K562 (cell line): Measurements from ENCODE around the gene EZH2. TPM values are rescaled to one million over a fixed set of nuclear protein-coding genes. Genes with fewer than 3 reads are reported as not detected.

Experiments used
- BHLHE40 ChIP-seq: IDR thresholded peaks from 2 replicates; pipeline ENCODE4 v1.6.1; 2011; ENCODE audit warnings: low read length, improper control_type of control experiment
- CEBPG ChIP-seq, 3 experiments: fragments of 200-800 bp in 1 of 3; sonication (Bioruptor generic) in 1 of 3; sonication (generic) in 1 of 3; formaldehyde crosslinking in 1 of 3; IDR thresholded peaks in 2 of 3; conservative IDR thresholded peaks in 1 of 3; 2 replicates each; pipeline versions ENCODE4 v1.6.1 to v1.8.0; 2016 to 2022; ENCODE audit warnings: missing compliant biosample characterization in 2 of 3, missing genetic modification characterization in 2 of 3, mild to moderate bottlenecking in 1 of 3, missing genetic modification reagents in 1 of 3
- CSDE1 ChIP-seq, 2 experiments: fragments of 450-650 bp; IDR thresholded peaks; 2 replicates each; pipeline ENCODE4 v1.6.1; 2016; ENCODE audit warnings: mild to moderate bottlenecking in 1 of 2
- DIDO1 ChIP-seq: fragments of 450-650 bp; IDR thresholded peaks from 2 replicates; pipeline ENCODE4 v1.6.1; 2016; ENCODE audit warnings: low read depth, missing biosample characterization, missing genetic modification characterization
- EHMT2 ChIP-seq: fragments of 450-650 bp; IDR thresholded peaks from 2 replicates; pipeline ENCODE4 v1.6.1; 2018; ENCODE audit warnings: antibody characterized with exemption
- FIP1L1 ChIP-seq: fragments of 200-400 bp; formaldehyde crosslinking; IDR thresholded peaks from 2 replicates; pipeline ENCODE4 v1.6.1; 2018; ENCODE audit warnings: mild to moderate bottlenecking, low read depth, low read length; ENCODE audit not compliant: poor library complexity, severe bottlenecking
- FOXA1 ChIP-seq: fragments of 450-650 bp; IDR thresholded peaks from 2 replicates; pipeline ENCODE4 v1.6.1; 2016; ENCODE audit warnings: mild to moderate bottlenecking, borderline replicate concordance
- GTF2E2 ChIP-seq: fragments of 200-800 bp; sonication (Bioruptor generic); IDR thresholded peaks from 2 replicates; pipeline ENCODE4 v1.6.1; 2016; ENCODE audit warnings: missing genetic modification characterization, missing compliant biosample characterization
- HDAC6 ChIP-seq: IDR thresholded peaks from 2 replicates; pipeline ENCODE4 v1.6.1; 2012; ENCODE audit warnings: low read depth, mild to moderate bottlenecking, control low read depth, inconsistent platforms, low read length, moderate library complexity
- KHSRP ChIP-seq: fragments of 450-650 bp; IDR thresholded peaks from 2 replicates; pipeline ENCODE4 v1.6.1; 2017
- MAZ ChIP-seq, 2 experiments: fragments of 450-650 bp in 1 of 2; sonication (generic) in 1 of 2; formaldehyde crosslinking; IDR thresholded peaks in 1 of 2; conservative IDR thresholded peaks in 1 of 2; 2 replicates each; pipeline versions ENCODE4 v1.4.0 to v1.5.0; 2020; ENCODE audit warnings: mild to moderate bottlenecking in 1 of 2, missing genetic modification reagents in 1 of 2
- NFYB ChIP-seq: IDR thresholded peaks from 2 replicates; pipeline ENCODE4 v1.6.1; 2011; ENCODE audit warnings: mild to moderate bottlenecking, moderate library complexity; ENCODE audit not compliant: insufficient read length; ENCODE audit errors: extremely low read depth
- SRSF3 ChIP-seq: fragments of 200-400 bp; formaldehyde crosslinking; IDR thresholded peaks from 2 replicates; pipeline ENCODE4 v1.6.1; 2016; ENCODE audit warnings: mild to moderate bottlenecking, low read length, moderate library complexity; ENCODE audit not compliant: insufficient read depth
- STAT5A ChIP-seq: IDR thresholded peaks from 2 replicates; pipeline ENCODE4 v1.6.1; 2012; ENCODE audit warnings: low read length, inconsistent platforms, borderline replicate concordance
- U2AF1 ChIP-seq: fragments of 200-400 bp; formaldehyde crosslinking; optimal IDR thresholded peaks from 2 replicates; pipeline ENCODE3; 2017; ENCODE audit warnings: mild to moderate bottlenecking, low read depth, low read length, moderate library complexity
- ZBTB17 ChIP-seq: fragments of 450-650 bp; formaldehyde crosslinking; IDR thresholded peaks from 2 replicates; pipeline ENCODE4 v1.4.0; 2020; ENCODE audit warnings: mild to moderate bottlenecking
- ZNF146 ChIP-seq: IDR thresholded peaks from one replicate; pipeline ENCODE4 v1.6.1; 2018; ENCODE audit warnings: missing compliant biosample characterization; ENCODE audit not compliant: unreplicated experiment
- ZNF589 ChIP-seq: fragments of 200-800 bp; sonication (Bioruptor generic); IDR thresholded peaks from 2 replicates; pipeline ENCODE4 v1.6.1; 2016; ENCODE audit warnings: low read depth, missing genetic modification characterization, missing compliant biosample characterization
- ZNF75A ChIP-seq: fragments of 450-650 bp; formaldehyde crosslinking; IDR thresholded peaks from 2 replicates; pipeline ENCODE4 v1.4.0; 2020; ENCODE audit warnings: mild to moderate bottlenecking
- ZZZ3 ChIP-seq: fragments of 450-650 bp; IDR thresholded peaks from 2 replicates; pipeline ENCODE4 v1.6.1; 2016; ENCODE audit warnings: antibody characterized with exemption, mild to moderate bottlenecking, moderate library complexity
- polyA plus RNA-seq, 8 experiments: library from polyadenylated mRNA; depleted of rRNA in 4 of 8; stranded (reverse) in 5 of 8; unstranded in 3 of 8; fragments of >200 nt; fragmentation: Nextera tagmentation in 2 of 8; fragmentation: Illumina TruSeq in 1 of 8; extraction: Ambion mirVana in 2 of 8; extraction: Trizol in 1 of 8; gene quantifications; 2 replicates each; pipeline versions ENCODE4 v1.2.1 to v1.2.3, GENCODE V29; 2011 to 2014; ENCODE audit warnings: inconsistent platforms in 1 of 8, missing spikeins in 1 of 8
- total RNA-seq, 7 experiments: library from RNA; depleted of rRNA in 6 of 7; stranded (reverse); fragments of >200 nt in 6 of 7; fragmentation: Illumina TruSeq in 2 of 7; extraction: Trizol in 2 of 7; gene quantifications; 2 replicates each; pipeline versions ENCODE4 v1.2.1 to v1.2.3, GENCODE V29; 2011 to 2021; ENCODE audit warnings: low replicate concordance in 1 of 7
- TF ChIP-seq, protein P1 (sequence below): IDR thresholded peaks from 2 replicates; pipeline ENCODE4 v1.6.1; 2012; ENCODE audit warnings: low read depth, low read length, improper control_type of control experiment, borderline replicate concordance
- TF ChIP-seq, protein P2 (sequence below): fragments of 450-650 bp; conservative IDR thresholded peaks from 2 replicates; pipeline ENCODE4 v1.6.1; 2016; ENCODE audit warnings: missing genetic modification characterization, low read depth, mild to moderate bottlenecking, control low read depth, missing compliant biosample characterization
- TF ChIP-seq, protein P3 (sequence below): fragments of 450-650 bp; conservative IDR thresholded peaks from 2 replicates; pipeline ENCODE4 v1.6.1; 2016; ENCODE audit warnings: missing genetic modification characterization, low read depth, mild to moderate bottlenecking, missing compliant biosample characterization, moderate library complexity
- TF ChIP-seq, protein P4 (sequence below): sonication (generic); formaldehyde crosslinking; IDR thresholded peaks from 2 replicates; pipeline ENCODE4 v1.8.1; 2023; ENCODE audit warnings: mild to moderate bottlenecking, missing genetic modification reagents

EZH2 gene
- total and polyA plus RNA-seq, 9 of the 15 experiments (the other 6 are each of a cell fraction or from before 2014, with no cell fraction given): 48.7 to 175 (median 98.6) TPM

DNA sequence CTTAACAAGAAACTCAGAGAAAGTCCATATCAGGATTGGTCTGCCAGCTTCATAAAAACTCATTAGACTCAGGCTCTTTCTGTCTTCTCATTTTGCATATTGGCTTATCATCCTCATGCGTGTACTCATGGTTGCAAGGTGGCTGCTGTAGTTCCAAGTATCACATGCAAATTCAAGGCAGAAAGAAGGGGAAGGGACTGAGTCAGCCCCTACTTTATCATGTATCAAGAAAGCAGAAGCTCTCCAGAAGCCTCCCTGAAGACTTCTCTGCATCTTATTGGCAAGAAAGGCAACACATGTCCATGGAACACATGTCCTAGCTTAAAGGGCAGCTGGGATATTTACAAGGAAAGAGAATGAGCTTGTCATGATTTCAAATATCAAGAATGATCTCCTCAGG, 19.4 kb upstream of the EZH2 start (continued):
- TF ChIP-seq, protein P1, sequence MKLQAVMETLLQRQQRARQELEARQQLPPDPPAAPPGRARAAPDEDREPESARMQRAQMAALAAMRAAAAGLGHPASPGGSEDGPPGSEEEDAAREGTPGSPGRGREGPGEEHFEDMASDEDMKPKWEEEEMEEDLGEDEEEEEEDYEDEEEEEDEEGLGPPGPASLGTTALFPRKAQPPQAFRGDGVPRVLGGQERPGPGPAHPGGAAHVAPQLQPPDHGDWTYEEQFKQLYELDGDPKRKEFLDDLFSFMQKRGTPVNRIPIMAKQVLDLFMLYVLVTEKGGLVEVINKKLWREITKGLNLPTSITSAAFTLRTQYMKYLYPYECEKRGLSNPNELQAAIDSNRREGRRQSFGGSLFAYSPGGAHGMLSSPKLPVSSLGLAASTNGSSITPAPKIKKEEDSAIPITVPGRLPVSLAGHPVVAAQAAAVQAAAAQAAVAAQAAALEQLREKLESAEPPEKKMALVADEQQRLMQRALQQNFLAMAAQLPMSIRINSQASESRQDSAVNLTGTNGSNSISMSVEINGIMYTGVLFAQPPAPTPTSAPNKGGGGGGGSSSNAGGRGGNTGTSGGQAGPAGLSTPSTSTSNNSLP: no peak
- TF ChIP-seq DIDO1: no peak
- no peak for TF ChIP-seq ZNF75A (CRISPR knock-in tag)
- TF ChIP-seq, protein P2, sequence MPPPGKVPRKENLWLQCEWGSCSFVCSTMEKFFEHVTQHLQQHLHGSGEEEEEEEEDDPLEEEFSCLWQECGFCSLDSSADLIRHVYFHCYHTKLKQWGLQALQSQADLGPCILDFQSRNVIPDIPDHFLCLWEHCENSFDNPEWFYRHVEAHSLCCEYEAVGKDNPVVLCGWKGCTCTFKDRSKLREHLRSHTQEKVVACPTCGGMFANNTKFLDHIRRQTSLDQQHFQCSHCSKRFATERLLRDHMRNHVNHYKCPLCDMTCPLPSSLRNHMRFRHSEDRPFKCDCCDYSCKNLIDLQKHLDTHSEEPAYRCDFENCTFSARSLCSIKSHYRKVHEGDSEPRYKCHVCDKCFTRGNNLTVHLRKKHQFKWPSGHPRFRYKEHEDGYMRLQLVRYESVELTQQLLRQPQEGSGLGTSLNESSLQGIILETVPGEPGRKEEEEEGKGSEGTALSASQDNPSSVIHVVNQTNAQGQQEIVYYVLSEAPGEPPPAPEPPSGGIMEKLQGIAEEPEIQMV (tag): no peak
- no peak for TF ChIP-seq U2AF1
- TF ChIP-seq, protein P3, sequence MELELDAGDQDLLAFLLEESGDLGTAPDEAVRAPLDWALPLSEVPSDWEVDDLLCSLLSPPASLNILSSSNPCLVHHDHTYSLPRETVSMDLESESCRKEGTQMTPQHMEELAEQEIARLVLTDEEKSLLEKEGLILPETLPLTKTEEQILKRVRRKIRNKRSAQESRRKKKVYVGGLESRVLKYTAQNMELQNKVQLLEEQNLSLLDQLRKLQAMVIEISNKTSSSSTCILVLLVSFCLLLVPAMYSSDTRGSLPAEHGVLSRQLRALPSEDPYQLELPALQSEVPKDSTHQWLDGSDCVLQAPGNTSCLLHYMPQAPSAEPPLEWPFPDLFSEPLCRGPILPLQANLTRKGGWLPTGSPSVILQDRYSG: no peak
- no peak for TF ChIP-seq MAZ (CRISPR knock-in tag; conservative IDR thresholded peaks at IDR 0.05 in 1 of 2, IDR thresholded peaks at IDR 0.05 in 1 of 2)
- TF ChIP-seq CSDE1 (IDR thresholded peaks at IDR 0.05): no peak
- no peak for TF ChIP-seq ZNF146
- no peak for TF ChIP-seq HDAC6
- no peak for TF ChIP-seq KHSRP
- TF ChIP-seq ZNF589: no peak
- no peak for TF ChIP-seq BHLHE40
- TF ChIP-seq FIP1L1: no peak
- no peak for TF ChIP-seq SRSF3
- no peak for TF ChIP-seq CEBPG (CRISPR knock-in tag; IDR thresholded peaks at IDR 0.05)
- no peak for TF ChIP-seq CEBPG (tag; conservative IDR thresholded peaks at IDR 0.05 in 1 of 2, IDR thresholded peaks at IDR 0.05 in 1 of 2)
- TF ChIP-seq FOXA1: no peak
- TF ChIP-seq ZBTB17 (CRISPR knock-in tag): no peak
- peak; percentile 37; the same call in 1 of the 2 replicates for TF ChIP-seq EHMT2
- no peak for TF ChIP-seq NFYB
- TF ChIP-seq GTF2E2 (tag): no peak
- TF ChIP-seq, protein P4, sequence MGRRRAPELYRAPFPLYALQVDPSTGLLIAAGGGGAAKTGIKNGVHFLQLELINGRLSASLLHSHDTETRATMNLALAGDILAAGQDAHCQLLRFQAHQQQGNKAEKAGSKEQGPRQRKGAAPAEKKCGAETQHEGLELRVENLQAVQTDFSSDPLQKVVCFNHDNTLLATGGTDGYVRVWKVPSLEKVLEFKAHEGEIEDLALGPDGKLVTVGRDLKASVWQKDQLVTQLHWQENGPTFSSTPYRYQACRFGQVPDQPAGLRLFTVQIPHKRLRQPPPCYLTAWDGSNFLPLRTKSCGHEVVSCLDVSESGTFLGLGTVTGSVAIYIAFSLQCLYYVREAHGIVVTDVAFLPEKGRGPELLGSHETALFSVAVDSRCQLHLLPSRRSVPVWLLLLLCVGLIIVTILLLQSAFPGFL (CRISPR knock-in tag): no peak
- no peak for TF ChIP-seq ZZZ3
- TF ChIP-seq STAT5A: peak; percentile 22; the same call in 1 of the 2 replicates
